ENCODE results near the gene ELMO3. TPM values are rescaled to one million over a fixed set of nuclear protein-coding genes. Genes with fewer than 3 reads are reported as not detected.

The ELMO3 gene
- total RNA-seq, 1 experiment from 2014 or later, result 8.6 TPM

DNA sequence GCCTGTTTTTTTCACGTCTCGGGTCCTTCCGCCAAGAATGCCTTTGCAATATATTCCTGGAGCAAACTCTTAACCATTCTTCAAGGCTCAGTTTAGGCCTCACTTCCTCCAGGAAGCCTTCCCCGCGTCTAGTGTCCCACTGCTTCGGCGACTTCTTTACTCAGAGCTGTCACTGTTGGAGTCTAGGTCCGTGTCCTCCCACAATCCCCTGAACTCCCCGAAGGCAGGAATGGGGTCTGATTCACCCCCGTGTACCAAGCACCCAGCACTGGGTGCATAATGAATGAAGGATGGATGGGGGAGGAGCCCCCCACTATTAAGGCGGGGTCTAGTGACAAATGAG, 15.7 kb upstream of the ELMO3 start:
- H3K27me3 Mint-ChIP-seq (ENCODE audit: low read depth), result peaks cover 32% of the 10 kb centered on the region
- TF ChIP-seq, protein P1, sequence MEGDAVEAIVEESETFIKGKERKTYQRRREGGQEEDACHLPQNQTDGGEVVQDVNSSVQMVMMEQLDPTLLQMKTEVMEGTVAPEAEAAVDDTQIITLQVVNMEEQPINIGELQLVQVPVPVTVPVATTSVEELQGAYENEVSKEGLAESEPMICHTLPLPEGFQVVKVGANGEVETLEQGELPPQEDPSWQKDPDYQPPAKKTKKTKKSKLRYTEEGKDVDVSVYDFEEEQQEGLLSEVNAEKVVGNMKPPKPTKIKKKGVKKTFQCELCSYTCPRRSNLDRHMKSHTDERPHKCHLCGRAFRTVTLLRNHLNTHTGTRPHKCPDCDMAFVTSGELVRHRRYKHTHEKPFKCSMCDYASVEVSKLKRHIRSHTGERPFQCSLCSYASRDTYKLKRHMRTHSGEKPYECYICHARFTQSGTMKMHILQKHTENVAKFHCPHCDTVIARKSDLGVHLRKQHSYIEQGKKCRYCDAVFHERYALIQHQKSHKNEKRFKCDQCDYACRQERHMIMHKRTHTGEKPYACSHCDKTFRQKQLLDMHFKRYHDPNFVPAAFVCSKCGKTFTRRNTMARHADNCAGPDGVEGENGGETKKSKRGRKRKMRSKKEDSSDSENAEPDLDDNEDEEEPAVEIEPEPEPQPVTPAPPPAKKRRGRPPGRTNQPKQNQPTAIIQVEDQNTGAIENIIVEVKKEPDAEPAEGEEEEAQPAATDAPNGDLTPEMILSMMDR (conservative IDR thresholded peaks at IDR 0.05), result no peak
- Histone ChIP-seq H2BK5ac (ENCODE audit: insufficient read length, low read length) (no peak overlapping the region), H3K18ac (ENCODE audit: insufficient read length, low read depth, low read length) (no peak overlapping the region), H2AK5ac (ENCODE audit: insufficient read length, low read length) (no peak overlapping the region), H2AFZ (ENCODE audit: low read length) (no peak overlapping the region), H3K23me2 (ENCODE audit: insufficient read length, low read depth, low read length, poor library complexity, severe bottlenecking) (peaks cover 17% of the 10 kb centered on the region), H4K20me1 (ENCODE audit: control insufficient read depth, insufficient read depth, insufficient read length) (no peaks in the 10 kb centered on the region), H3K56ac (ENCODE audit: insufficient read length, low read depth, low read length) (no peak overlapping the region), H2BK12ac (ENCODE audit: insufficient read length, low read depth, low read length) (no peak overlapping the region), H3K9ac (ENCODE audit: extremely low read depth, insufficient read length, low read length) (peak overlapping the region; percentile 12), H3K9me3 (ENCODE audit: control insufficient read depth, low read depth, low read length) (no peaks in the 10 kb centered on the region), H3K14ac (ENCODE audit: insufficient read depth, low read length) (no peak overlapping the region), H2BK15ac (ENCODE audit: low read depth, low read length) (no peak overlapping the region), H4K91ac (ENCODE audit: insufficient read length, low read depth, low read length) (no peak overlapping the region), H3K27me3 (ENCODE audit: insufficient read depth, low read length) (peaks cover 4% of the 10 kb centered on the region; the same call in 1 of the 2 replicates), H2BK20ac (ENCODE audit: low read depth, low read length, poor library complexity, severe bottlenecking) (no peak overlapping the region), H4K8ac (replicated peaks; ENCODE audit: insufficient read length, low read depth, low read length) (no peak overlapping the region), H3K27ac (ENCODE audit: insufficient read length, low read depth, low read length) (no peak overlapping the region), H2BK120ac (ENCODE audit: low read depth, low read length, poor library complexity, severe bottlenecking) (no peak overlapping the region), H3K4me2 (ENCODE audit: insufficient read depth, insufficient read length, low read length) (peak overlapping the region; percentile 75), H3T11ph (ENCODE audit: low read length) (no peak overlapping the region), H3K4ac (ENCODE audit: low read depth, low read length) (no peak overlapping the region), H3K23ac (ENCODE audit: insufficient read length, low read depth, low read length) (no peak overlapping the region), H4K5ac (ENCODE audit: insufficient read length, low read depth, low read length) (no peak overlapping the region), H3K79me2 (ENCODE audit: insufficient read depth, low read length) (no peaks in the 10 kb centered on the region), H3K79me1 (ENCODE audit: insufficient read depth, low read depth, low read length, poor library complexity, severe bottlenecking) (no peaks in the 10 kb centered on the region), H3K4me1 (ENCODE audit: insufficient read depth, low read length) (peaks cover 6% of the 10 kb centered on the region; the same call in 1 of the 2 replicates)
- H3K27ac Mint-ChIP-seq, result no peak overlapping the region
- H3K4me1 Mint-ChIP-seq, result peaks cover 20 to 21% of the 10 kb centered on the region in 2 experiments
- H3K4me3 Mint-ChIP-seq, result no peak overlapping the region
- no CpG with 5 or more reads among the region's 11 CpGs for WGBS (ENCODE audit: extremely low coverage, insufficient read length, low lambda C conversion rate)
- peaks cover 0 to 5% (median 0%) of the 10 kb centered on the region in 3 experiments; a peak in 1 of 7 replicates for H3K36me3 Mint-ChIP-seq (ENCODE audit: insufficient read depth in 1 of 3, low read depth in 3 of 3)
- DNase-seq, result no peak
- H3K9me3 Mint-ChIP-seq, result no peaks in the 10 kb centered on the region; a peak in 1 of 5 replicates

All from H9 (cell line).